Activated T-helper 1 cell treated with anti-CD3 and anti-CD28 coated beads, Interleukin-2, amount 50 U/mL, for 16 hours (primary cell): ENCODE data around the gene NDUFAF2.
"Not testable (repeated sequence)": the region's sequence is repeated elsewhere in the genome, so short reads cannot be mapped to it uniquely, and the experiment has no call there.

ENCODE experiments used
- DNase-seq, 2 donors: peaks; one replicate each; pipeline ENCODE4 v3.0.0-alpha.2; 2020; ENCODE audit warnings: low read depth in 1 of 2, low spot score in 1 of 2

Gene NDUFAF2

GRCh38 chr5:61171479-61171878, 226.5 kb downstream of the NDUFAF2 start:
- no peak for DNase-seq

DNA sequence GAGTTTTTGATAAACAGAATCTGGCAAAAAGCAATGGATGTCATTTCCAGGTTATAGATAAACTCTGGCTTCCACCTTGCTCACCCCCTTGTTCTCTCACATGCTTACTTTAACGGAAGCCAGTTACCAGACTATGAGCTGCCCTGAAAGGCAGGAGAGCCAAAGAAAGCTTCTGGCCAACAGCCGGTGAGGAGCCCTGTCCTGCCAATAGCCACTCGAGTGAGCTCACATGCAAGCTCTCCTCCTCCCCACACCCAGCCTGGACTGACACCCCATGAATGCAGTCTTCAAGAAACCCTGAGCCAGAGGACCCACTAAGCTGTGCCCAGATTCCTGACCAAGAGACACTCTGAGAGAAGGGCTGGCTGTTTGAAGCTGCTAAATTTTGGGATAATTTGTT, 231.6 kb downstream of the NDUFAF2 start:
- no peak for DNase-seq

DNA sequence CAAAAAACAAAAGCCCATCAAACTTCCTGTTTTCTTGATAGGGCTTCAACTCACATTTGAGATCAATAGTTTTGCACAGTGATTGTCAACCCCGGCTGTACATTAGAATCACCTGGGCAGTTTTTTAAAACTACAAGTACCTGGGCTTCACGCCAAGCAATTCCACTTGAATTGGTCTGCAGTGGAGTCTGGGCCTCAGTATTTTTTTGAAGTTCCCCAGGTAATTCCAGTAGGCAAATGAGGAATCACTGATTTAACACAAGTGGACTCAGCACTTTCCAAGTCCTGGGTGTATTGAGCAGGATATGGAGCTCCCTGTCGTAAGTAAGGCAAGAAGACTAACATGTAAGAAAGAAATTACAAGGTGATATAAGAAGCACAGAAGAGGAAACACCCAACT, 232.1 kb downstream of the NDUFAF2 start:
- DNase-seq: no peak

- DNase-seq: no peak
Observed at GRCh38 chr5:61177716-61178115, 232.7 kb downstream of the NDUFAF2 start.

GRCh38 chr5:61178702-61179101, 233.7 kb downstream of the NDUFAF2 start:
- DNase-seq: no peak

- DNase-seq: no peak
Observed at GRCh38 chr5:61180886-61181285, 235.9 kb downstream of the NDUFAF2 start.

DNA sequence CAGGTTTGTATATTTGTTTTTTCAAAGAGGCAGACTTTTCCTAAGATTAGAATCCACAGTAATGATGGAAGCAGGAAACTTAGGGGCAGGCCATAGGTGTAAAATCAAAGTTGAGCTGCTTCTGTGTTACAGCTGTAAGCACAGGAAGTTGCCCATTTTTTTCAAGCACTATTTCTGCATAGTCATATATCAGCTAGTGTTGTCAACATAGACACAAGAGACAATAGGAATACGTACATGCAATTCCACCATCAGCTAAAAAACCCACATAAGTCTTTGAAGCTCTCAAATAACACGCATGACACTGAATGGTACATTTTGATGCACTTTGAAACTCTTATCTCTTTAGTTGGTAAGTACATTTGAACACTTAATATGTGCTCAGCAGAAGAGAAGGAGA, 237.4 kb downstream of the NDUFAF2 start:
- DNase-seq: no peak

DNA sequence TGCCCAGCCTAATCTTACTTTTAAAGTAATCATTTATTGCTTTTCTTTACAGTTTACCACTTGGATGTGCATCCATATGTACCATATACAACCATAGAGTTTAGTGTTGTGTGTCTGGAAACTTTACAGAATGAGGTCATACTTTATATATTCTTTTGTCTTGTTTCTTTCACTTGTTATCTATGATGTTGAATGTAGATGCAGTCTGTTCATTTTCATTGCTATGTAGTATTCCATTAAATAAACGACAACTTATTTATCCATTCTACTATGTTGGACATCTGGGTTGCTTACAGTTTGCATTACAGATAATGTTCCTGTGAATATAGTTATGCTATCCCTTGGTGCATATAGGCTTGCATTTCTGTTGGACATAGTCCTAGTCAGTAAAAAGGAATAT, 238.5 kb downstream of the NDUFAF2 start:
- DNase-seq: no peak

GRCh38 chr5:61184708-61185107, 239.7 kb downstream of the NDUFAF2 start:
- no peak for DNase-seq

- no peak for DNase-seq
Observed at GRCh38 chr5:61186634-61187033, 241.6 kb downstream of the NDUFAF2 start.

DNA sequence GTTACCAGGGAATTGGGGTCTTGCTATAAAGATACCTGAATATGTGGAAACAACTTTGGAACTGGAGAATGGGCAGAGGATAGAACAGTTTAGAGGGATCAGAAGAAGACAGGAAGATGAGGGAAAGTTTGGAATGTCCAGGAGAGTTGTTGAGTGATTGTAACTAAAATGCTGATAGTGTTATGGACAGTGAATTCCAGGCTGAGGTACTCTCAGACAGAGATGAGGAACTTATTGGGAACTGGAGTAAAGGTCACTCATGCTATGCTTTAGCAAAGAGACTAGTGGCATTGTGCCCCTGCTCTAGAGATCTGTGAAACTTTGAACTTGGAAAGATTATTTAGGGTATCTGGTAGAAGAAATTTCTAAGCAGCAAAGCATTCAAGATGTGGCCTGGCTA, 242.3 kb downstream of the NDUFAF2 start:
- DNase-seq: not testable (repeated sequence)

DNA sequence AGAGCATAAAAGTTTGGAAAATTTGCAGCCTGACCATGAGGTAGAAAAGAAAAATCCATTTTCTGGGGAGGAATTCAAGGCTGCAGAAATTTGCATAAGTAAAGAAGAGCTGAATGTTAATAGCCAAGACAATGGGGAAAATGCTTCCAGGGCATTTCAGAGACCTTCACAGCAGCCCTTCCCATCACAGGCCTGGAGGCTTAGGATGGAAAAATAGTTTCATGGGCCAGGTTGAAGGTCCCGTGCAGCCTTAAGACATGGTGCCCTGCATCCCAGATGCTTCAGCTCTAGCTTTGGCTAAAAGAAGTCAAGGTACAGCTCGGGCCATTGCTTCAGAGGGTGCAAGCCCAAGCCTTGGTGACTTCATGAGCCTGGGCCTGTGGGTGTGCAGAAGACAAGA, 242.8 kb downstream of the NDUFAF2 start:
- DNase-seq: not testable (repeated sequence)

DNA sequence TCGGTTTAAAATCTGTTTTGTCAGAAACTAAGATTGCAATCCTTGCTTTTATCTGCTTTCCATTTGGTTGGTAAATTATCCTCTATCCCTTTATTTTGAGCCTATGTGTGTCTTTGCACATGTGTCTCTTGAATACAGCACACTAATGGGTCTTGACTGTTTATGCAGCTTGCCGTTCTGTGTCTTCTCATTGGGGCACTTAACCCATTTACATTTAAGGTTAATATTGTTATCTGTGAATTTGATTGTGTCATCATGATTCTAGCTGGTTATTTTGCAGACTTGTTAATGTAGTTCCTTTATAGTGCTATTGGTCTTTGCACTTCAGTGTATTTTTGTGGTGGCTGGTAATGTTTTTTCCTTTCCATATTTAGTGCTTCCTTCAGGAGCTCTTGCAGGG, 253.6 kb downstream of the NDUFAF2 start:
- DNase-seq: no peak

GRCh38 chr5:61200582-61201155, 255.7 kb downstream of the NDUFAF2 start:
- DNase-seq: no peak

- no peak for DNase-seq
Observed at GRCh38 chr5:61202213-61202612, 257.2 kb downstream of the NDUFAF2 start.
